ENCODE data around the gene BCAS1. TPM values are rescaled to one million over a fixed set of nuclear protein-coding genes. Genes with fewer than 3 reads are reported as not detected.

The BCAS1 gene
- total RNA-seq, 1 experiment from 2014 or later = 3.1 TPM

DNA sequence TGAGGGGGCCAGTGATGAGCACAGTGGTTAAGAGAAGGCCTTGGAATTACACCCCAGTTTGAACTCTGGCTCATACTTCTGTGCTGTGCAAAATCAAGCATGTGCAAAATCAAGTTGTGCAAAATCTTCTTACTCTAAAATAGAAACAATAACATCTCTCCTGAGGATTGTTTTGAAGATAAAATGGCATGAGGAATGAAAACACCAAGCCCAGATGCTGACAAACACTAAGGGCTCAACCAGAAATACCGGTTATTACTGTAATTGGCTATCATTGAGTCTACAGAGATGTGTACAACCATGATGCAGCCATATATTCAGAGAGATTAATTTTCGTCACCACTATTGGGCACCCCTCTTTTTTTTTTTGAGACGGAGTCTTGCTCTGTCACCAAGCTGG, 5.9 kb upstream of the BCAS1 start:
- ATAC-seq (no peak), DNase-seq (ENCODE audit: low read depth, low spot score) (no peak)
- Histone ChIP-seq H3K36me3 (ENCODE audit: control insufficient read depth, insufficient read depth, low read length) (no peaks in the 10 kb centered on the region), H3K4me3 (ENCODE audit: low read depth in 2 of 2, low read length in 2 of 2) (no peak overlapping the region), H3K9me3 (ENCODE audit: control insufficient read depth, insufficient read depth, low read depth, low read length) (no peaks in the 10 kb centered on the region), H3K4me1 (ENCODE audit: control insufficient read depth, insufficient read depth, low read length) (peaks cover 2% of the 10 kb centered on the region; the same call in 1 of the 2 replicates), H3K27me3 (ENCODE audit: control insufficient read depth, insufficient read depth, low read length) (no peaks in the 10 kb centered on the region), H3K27ac (ENCODE audit: low read length) (peak overlapping the region; percentile 6; the same call in 1 of the 2 replicates)
- in situ Hi-C loops (cut with HindIII; ENCODE audit: low pct_unique_long_range_greater_than_20kb, low sequenced_read_pairs) (no loop called here), intact Hi-C loops (cut with micrococcal nuclease; ENCODE audit: unreplicated experiment) (no loop called here)
- BruUV-seq (replicated peaks) = no TSS peak
- ChIA-PET POLR2A (no interaction called here), CTCF (no interaction called here)
- no peak for TF ChIP-seq SIN3A (IDR thresholded peaks at IDR 0.05; ENCODE audit: borderline replicate concordance, insufficient read depth, low read depth, low read length)
- TF ChIP-seq, protein P1, sequence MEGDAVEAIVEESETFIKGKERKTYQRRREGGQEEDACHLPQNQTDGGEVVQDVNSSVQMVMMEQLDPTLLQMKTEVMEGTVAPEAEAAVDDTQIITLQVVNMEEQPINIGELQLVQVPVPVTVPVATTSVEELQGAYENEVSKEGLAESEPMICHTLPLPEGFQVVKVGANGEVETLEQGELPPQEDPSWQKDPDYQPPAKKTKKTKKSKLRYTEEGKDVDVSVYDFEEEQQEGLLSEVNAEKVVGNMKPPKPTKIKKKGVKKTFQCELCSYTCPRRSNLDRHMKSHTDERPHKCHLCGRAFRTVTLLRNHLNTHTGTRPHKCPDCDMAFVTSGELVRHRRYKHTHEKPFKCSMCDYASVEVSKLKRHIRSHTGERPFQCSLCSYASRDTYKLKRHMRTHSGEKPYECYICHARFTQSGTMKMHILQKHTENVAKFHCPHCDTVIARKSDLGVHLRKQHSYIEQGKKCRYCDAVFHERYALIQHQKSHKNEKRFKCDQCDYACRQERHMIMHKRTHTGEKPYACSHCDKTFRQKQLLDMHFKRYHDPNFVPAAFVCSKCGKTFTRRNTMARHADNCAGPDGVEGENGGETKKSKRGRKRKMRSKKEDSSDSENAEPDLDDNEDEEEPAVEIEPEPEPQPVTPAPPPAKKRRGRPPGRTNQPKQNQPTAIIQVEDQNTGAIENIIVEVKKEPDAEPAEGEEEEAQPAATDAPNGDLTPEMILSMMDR (IDR thresholded peaks at IDR 0.05) = no peak
- TF ChIP-seq, protein P2, sequence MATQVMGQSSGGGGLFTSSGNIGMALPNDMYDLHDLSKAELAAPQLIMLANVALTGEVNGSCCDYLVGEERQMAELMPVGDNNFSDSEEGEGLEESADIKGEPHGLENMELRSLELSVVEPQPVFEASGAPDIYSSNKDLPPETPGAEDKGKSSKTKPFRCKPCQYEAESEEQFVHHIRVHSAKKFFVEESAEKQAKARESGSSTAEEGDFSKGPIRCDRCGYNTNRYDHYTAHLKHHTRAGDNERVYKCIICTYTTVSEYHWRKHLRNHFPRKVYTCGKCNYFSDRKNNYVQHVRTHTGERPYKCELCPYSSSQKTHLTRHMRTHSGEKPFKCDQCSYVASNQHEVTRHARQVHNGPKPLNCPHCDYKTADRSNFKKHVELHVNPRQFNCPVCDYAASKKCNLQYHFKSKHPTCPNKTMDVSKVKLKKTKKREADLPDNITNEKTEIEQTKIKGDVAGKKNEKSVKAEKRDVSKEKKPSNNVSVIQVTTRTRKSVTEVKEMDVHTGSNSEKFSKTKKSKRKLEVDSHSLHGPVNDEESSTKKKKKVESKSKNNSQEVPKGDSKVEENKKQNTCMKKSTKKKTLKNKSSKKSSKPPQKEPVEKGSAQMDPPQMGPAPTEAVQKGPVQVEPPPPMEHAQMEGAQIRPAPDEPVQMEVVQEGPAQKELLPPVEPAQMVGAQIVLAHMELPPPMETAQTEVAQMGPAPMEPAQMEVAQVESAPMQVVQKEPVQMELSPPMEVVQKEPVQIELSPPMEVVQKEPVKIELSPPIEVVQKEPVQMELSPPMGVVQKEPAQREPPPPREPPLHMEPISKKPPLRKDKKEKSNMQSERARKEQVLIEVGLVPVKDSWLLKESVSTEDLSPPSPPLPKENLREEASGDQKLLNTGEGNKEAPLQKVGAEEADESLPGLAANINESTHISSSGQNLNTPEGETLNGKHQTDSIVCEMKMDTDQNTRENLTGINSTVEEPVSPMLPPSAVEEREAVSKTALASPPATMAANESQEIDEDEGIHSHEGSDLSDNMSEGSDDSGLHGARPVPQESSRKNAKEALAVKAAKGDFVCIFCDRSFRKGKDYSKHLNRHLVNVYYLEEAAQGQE (IDR thresholded peaks at IDR 0.05; ENCODE audit: insufficient read depth in 1 of 2, low read depth in 2 of 2, low read length in 1 of 2) = no peak
- no peak for TF ChIP-seq TCF7L2 (IDR thresholded peaks at IDR 0.05; ENCODE audit: low read depth, low read length)
- TF ChIP-seq POLR2AphosphoS5 (IDR thresholded peaks at IDR 0.05; ENCODE audit: low read depth, low read length) = no peak

DNA sequence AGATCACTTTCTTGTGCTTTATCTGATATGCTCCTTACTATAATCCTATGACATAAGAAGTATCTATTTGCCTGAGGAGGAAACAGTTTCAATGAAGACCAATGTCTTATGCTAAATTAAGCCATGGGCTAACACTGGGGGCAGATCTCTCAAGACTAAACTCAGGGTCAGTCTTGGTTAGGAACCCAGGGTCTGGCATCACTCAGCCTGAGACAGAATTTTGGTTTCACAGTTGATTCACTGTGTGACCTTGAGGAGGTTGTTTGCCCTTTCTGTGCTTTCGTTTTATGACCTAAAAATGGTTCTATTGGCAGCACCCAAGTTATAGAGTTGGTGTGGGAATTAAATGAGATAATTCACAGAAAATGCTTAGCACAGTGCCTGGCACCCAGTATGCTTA, 4.9 kb upstream of the BCAS1 start:
- ChIA-PET POLR2A (no interaction called here), CTCF (no interaction called here)
- Histone ChIP-seq H3K9me3 (ENCODE audit: control insufficient read depth, insufficient read depth, low read depth, low read length) (no peaks in the 10 kb centered on the region), H3K4me3 (ENCODE audit: low read depth in 2 of 2, low read length in 2 of 2) (no peak overlapping the region), H3K36me3 (ENCODE audit: control insufficient read depth, insufficient read depth, low read length) (no peaks in the 10 kb centered on the region), H3K27me3 (ENCODE audit: control insufficient read depth, insufficient read depth, low read length) (no peaks in the 10 kb centered on the region), H3K4me1 (ENCODE audit: control insufficient read depth, insufficient read depth, low read length) (peaks cover 11% of the 10 kb centered on the region), H3K27ac (ENCODE audit: low read length) (peak overlapping the region; percentile 67; the same call in 1 of the 2 replicates)
- TF ChIP-seq, protein P2 (IDR thresholded peaks at IDR 0.05; ENCODE audit: insufficient read depth in 1 of 2, low read depth in 2 of 2, low read length in 1 of 2) = no peak
- TF ChIP-seq TCF7L2 (IDR thresholded peaks at IDR 0.05; ENCODE audit: low read depth, low read length) = no peak
- TF ChIP-seq SIN3A (IDR thresholded peaks at IDR 0.05; ENCODE audit: borderline replicate concordance, insufficient read depth, low read depth, low read length) = no peak
- TF ChIP-seq, protein P1 (IDR thresholded peaks at IDR 0.05) = no peak
- TF ChIP-seq POLR2AphosphoS5 (IDR thresholded peaks at IDR 0.05; ENCODE audit: low read depth, low read length) = no peak
- no TSS peak for BruUV-seq (replicated peaks)
- intact Hi-C loops (cut with micrococcal nuclease; ENCODE audit: unreplicated experiment) = no loop called here
- DNase-seq (ENCODE audit: low read depth, low spot score) = no peak
- in situ Hi-C loops (cut with HindIII; ENCODE audit: low pct_unique_long_range_greater_than_20kb, low sequenced_read_pairs) = no loop called here
- no peak for ATAC-seq

All from Panc1 (cell line).